ENCODE data around the gene PALLD.

DNA sequence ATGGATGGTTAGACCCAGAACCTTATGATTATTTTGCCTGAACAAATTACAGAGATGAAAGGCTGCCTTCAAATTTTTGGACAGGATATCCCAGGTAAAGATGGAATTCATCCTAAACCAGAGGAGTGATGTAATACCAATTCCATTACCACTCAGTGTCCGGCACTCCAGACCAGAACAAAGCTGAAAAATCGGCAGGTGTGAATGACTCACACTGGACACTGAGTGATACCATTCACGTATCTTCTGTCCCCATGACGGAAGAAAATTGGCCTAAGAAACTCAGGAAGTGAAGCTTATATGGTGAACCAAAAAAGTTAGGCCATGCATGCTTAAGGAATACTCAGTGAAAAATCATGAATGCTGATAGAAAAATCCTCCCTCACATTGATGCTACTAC lies 34.5 kb downstream of the PALLD start:
- TF ChIP-seq, protein P1, sequence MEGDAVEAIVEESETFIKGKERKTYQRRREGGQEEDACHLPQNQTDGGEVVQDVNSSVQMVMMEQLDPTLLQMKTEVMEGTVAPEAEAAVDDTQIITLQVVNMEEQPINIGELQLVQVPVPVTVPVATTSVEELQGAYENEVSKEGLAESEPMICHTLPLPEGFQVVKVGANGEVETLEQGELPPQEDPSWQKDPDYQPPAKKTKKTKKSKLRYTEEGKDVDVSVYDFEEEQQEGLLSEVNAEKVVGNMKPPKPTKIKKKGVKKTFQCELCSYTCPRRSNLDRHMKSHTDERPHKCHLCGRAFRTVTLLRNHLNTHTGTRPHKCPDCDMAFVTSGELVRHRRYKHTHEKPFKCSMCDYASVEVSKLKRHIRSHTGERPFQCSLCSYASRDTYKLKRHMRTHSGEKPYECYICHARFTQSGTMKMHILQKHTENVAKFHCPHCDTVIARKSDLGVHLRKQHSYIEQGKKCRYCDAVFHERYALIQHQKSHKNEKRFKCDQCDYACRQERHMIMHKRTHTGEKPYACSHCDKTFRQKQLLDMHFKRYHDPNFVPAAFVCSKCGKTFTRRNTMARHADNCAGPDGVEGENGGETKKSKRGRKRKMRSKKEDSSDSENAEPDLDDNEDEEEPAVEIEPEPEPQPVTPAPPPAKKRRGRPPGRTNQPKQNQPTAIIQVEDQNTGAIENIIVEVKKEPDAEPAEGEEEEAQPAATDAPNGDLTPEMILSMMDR (IDR thresholded peaks at IDR 0.05; ENCODE audit: control extremely low read depth in 1 of 3, insufficient read depth in 1 of 3, low read depth in 1 of 3, low read length in 3 of 3): no peak
- TF ChIP-seq SP2 (IDR thresholded peaks at IDR 0.05; ENCODE audit: low read length) (no peak), CBX5 (IDR thresholded peaks at IDR 0.05; ENCODE audit: low read depth, low read length) (no peak)

Data from H1 (cell line).